Kidney epithelial cell (primary cell): Measurements from ENCODE around the gene CANT1. TPM values are rescaled to one million over a fixed set of nuclear protein-coding genes. Genes with fewer than 3 reads are reported as not detected.

Experiments
- DNase-seq: peaks from one replicate; pipeline ENCODE4 v3.0.0-alpha.2; 2010; ENCODE audit warnings: low read depth
- H3K27me3 ChIP-seq: 2 replicates; pipeline ENCODE4 v1.6.0; 2011; ENCODE audit warnings: low read length; ENCODE audit not compliant: control insufficient read depth, insufficient read depth
- H3K36me3 ChIP-seq: 2 replicates; pipeline ENCODE4 v1.5.1; 2011; ENCODE audit warnings: low read length; ENCODE audit not compliant: control insufficient read depth, insufficient read depth
- H3K4me3 ChIP-seq: 2 replicates; pipeline ENCODE4 v1.5.1; 2011; ENCODE audit warnings: low read depth, mild to moderate bottlenecking, control low read depth, low read length
- CTCF ChIP-seq: IDR thresholded peaks from 2 replicates; pipeline ENCODE4 v1.5.1; 2011; ENCODE audit warnings: mild to moderate bottlenecking, moderate library complexity, low read length, control low read depth, inconsistent platforms; ENCODE audit not compliant: insufficient read depth, poor library complexity, severe bottlenecking
- total RNA-seq: library from RNA; depleted of rRNA; stranded (reverse); fragments of >200 nt; gene quantifications from 2 replicates; pipeline ENCODE4 v1.2.3, GENCODE V29; 2015

CANT1 gene
- total RNA-seq, 1 donor from 2014 or later = 54.6 TPM

- DNase-seq = no peak
- no peaks in the 10 kb centered on the region for H3K36me3 ChIP-seq
- TF ChIP-seq CTCF = no peak
- H3K27me3 ChIP-seq = peaks cover 20% of the 10 kb centered on the region
- H3K4me3 ChIP-seq = no peak overlapping the region
Observed at GRCh38 chr17:79017546-79018369, 8.2 kb upstream of the CANT1 start.

- H3K27me3 ChIP-seq = no peaks in the 10 kb centered on the region
- no peak for DNase-seq
- H3K36me3 ChIP-seq = no peaks in the 10 kb centered on the region
- H3K4me3 ChIP-seq = no peak overlapping the region
- TF ChIP-seq CTCF = no peak
Observed at GRCh38 chr17:79014158-79014758, 4.7 kb upstream of the CANT1 start.

GRCh38 chr17:79012563-79013134 lies 3.1 kb upstream of the CANT1 start:
- no peaks in the 10 kb centered on the region for H3K27me3 ChIP-seq
- no peak overlapping the region for H3K4me3 ChIP-seq
- no peaks in the 10 kb centered on the region for H3K36me3 ChIP-seq
- no peak for TF ChIP-seq CTCF
- DNase-seq = no peak

- TF ChIP-seq CTCF = no peak
- H3K36me3 ChIP-seq = no peaks in the 10 kb centered on the region
- DNase-seq = no peak
- H3K4me3 ChIP-seq = no peak overlapping the region
- no peaks in the 10 kb centered on the region for H3K27me3 ChIP-seq
Observed at GRCh38 chr17:79011451-79012147, 2.0 kb upstream of the CANT1 start.

- TF ChIP-seq CTCF = no peak
- no peak for DNase-seq
- no peaks in the 10 kb centered on the region for H3K27me3 ChIP-seq
Observed at GRCh38 chr17:79010304-79010646, 711 bp upstream of the CANT1 start.

More at GRCh38 chr17:79010304-79010646, 711 bp upstream of the CANT1 start:
- peak overlapping the region; percentile 100 for H3K4me3 ChIP-seq
- no peaks in the 10 kb centered on the region for H3K36me3 ChIP-seq
